ENCODE measurements around the gene DOCK2. TPM values are rescaled to one million over a fixed set of nuclear protein-coding genes. Genes with fewer than 3 reads are reported as not detected.

Gene DOCK2
- polyA plus RNA-seq, 1 experiment, result 2.0 TPM

DNA sequence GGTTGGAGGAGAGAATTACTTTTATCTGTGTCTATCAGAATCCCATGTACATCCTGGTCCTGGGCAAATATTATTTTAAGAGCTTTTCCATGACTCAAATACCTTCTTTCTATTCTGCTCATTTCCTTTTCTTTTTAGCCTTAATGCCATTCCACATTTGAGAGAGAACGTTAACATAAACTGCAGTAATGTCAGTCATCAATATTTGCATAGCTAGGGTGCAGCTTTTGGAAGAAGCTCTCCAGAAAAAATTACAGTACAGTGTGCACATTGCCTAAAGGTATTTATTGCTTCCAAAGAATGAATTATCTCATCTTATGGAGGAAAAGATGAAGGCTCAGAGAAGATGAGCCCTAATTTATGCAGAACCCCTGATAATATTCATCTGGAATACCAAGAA, 284.9 kb downstream of the DOCK2 start:
- H3K4me3 ChIP-seq (ENCODE audit: low read depth, low read length), result no peak overlapping the region
- CTCF ChIA-PET, result interaction anchor here (0.6 to 1.3 kb wide), 2 partner anchors 59 to 782 kb away, joined by 3 read pairs; no protein-coding TSS in a partner anchor
- POLR2A ChIA-PET, result no interaction called here

DNA sequence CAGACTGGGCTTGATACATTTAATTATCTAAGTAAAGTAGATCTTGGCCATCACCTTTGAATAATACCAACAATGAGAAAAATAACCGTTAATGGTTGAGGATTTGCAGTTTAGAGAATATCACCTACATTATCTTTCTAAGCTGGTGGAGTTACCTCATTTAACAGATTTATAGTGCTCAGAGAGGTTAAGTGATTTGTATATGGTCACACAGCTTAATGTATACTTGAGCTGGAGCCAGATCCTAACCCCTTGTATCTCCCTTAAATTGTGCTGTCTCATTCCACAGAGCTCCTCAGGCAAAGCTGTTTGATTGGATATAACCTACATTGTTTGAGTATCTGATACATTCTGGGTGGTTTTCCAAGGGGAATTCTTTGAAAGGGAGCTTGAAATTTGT, 285.4 kb downstream of the DOCK2 start:
- Histone ChIP-seq H3K27me3 (ENCODE audit: control insufficient read depth, insufficient read depth, low read length) (no peaks in the 10 kb centered on the region), H3K36me3 (ENCODE audit: control insufficient read depth, insufficient read depth, low read length) (no peaks in the 10 kb centered on the region), H3K4me3 (ENCODE audit: low read depth, low read length) (no peak overlapping the region)
- DNase-seq (ENCODE audit: low read depth), result no peak
- ChIA-PET POLR2A (interaction anchor here (0.6 kb wide), 1 partner anchor 13 kb away, joined by 3 read pairs; no protein-coding TSS in a partner anchor), CTCF (interaction anchor here (0.6 to 1.3 kb wide), 3 partner anchors 59 to 782 kb away, joined by 3 read pairs; no protein-coding TSS in a partner anchor)
- TF ChIP-seq, protein P1, sequence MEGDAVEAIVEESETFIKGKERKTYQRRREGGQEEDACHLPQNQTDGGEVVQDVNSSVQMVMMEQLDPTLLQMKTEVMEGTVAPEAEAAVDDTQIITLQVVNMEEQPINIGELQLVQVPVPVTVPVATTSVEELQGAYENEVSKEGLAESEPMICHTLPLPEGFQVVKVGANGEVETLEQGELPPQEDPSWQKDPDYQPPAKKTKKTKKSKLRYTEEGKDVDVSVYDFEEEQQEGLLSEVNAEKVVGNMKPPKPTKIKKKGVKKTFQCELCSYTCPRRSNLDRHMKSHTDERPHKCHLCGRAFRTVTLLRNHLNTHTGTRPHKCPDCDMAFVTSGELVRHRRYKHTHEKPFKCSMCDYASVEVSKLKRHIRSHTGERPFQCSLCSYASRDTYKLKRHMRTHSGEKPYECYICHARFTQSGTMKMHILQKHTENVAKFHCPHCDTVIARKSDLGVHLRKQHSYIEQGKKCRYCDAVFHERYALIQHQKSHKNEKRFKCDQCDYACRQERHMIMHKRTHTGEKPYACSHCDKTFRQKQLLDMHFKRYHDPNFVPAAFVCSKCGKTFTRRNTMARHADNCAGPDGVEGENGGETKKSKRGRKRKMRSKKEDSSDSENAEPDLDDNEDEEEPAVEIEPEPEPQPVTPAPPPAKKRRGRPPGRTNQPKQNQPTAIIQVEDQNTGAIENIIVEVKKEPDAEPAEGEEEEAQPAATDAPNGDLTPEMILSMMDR (IDR thresholded peaks at IDR 0.05; ENCODE audit: insufficient read depth, low read depth, low read length), result no peak

More for the DNA sequence above, 284.9 kb downstream of the DOCK2 start:
- Histone ChIP-seq H3K27me3 (ENCODE audit: control insufficient read depth, insufficient read depth, low read length) (no peaks in the 10 kb centered on the region), H3K36me3 (ENCODE audit: control insufficient read depth, insufficient read depth, low read length) (no peaks in the 10 kb centered on the region)
- no peak for DNase-seq (ENCODE audit: low read depth)
- TF ChIP-seq, protein P1 (IDR thresholded peaks at IDR 0.05; ENCODE audit: insufficient read depth, low read depth, low read length), result no peak

DNA sequence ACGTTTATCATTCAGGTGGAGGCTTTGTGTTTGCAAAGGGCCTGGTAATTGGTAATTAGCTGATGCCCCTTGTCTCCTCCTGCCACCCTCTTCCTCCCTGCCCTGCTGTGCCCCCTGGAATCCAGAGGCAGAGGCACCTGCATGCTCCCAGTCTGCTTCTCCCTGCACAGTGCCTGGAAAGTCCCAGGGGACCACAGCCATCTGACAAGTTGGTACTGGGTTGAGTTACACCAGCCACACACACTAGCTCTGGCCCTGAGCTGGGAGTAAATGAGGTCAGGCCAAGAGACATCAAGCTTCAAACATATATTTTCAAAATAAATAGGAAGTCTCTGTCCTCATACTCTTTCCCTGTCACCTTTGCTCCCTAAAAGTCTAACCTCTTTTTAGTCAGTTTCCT, 286.9 kb downstream of the DOCK2 start:
- no peaks in the 10 kb centered on the region for H3K36me3 ChIP-seq (ENCODE audit: control insufficient read depth, insufficient read depth, low read length)
- no peak overlapping the region for H3K4me3 ChIP-seq (ENCODE audit: low read depth, low read length)
- ChIA-PET CTCF (interaction anchor here (1.1 to 2.7 kb wide), 3 partner anchors 17 to 56 kb away, joined by 3 to 11 read pairs (median 3); partner anchors contain the start of gene INSYN2B), POLR2A (no interaction called here)
- TF ChIP-seq, protein P1 (IDR thresholded peaks at IDR 0.05; ENCODE audit: insufficient read depth, low read depth, low read length), result no peak
- no peak for DNase-seq (ENCODE audit: low read depth)
- H3K27me3 ChIP-seq (ENCODE audit: control insufficient read depth, insufficient read depth, low read length), result no peaks in the 10 kb centered on the region

DNA sequence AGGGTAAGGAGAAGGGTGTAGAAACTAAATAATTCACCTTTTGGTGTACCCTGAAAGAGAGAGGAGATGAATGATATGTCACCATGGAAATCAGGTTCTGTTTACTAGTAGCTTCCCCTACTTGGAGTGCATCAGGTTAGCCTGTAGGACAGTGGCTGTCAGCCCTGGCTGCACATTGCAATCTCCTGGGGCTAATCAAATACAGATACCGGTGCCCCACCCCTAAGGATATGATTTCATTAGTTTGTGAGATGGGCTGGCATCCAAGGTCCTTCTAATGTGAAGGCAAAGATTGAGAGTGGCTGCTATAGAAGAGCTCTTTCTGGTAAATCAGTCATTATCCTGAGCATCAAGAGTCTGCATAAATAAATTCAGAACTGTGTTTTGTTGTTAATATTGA, 296.1 kb downstream of the DOCK2 start:
- ChIA-PET POLR2A (no interaction called here), CTCF (interaction anchor here (3.7 kb wide), 1 partner anchor 47 kb away, joined by 14 read pairs; the partner anchor contains the start of gene INSYN2B)
- no peak for DNase-seq (ENCODE audit: low read depth)
- TF ChIP-seq, protein P1 (IDR thresholded peaks at IDR 0.05; ENCODE audit: insufficient read depth, low read depth, low read length), result no peak
- H3K27me3 ChIP-seq (ENCODE audit: control insufficient read depth, insufficient read depth, low read length), result no peaks in the 10 kb centered on the region
- no peak overlapping the region for H3K4me3 ChIP-seq (ENCODE audit: low read depth, low read length)
- H3K36me3 ChIP-seq (ENCODE audit: control insufficient read depth, insufficient read depth, low read length), result no peaks in the 10 kb centered on the region

DNA sequence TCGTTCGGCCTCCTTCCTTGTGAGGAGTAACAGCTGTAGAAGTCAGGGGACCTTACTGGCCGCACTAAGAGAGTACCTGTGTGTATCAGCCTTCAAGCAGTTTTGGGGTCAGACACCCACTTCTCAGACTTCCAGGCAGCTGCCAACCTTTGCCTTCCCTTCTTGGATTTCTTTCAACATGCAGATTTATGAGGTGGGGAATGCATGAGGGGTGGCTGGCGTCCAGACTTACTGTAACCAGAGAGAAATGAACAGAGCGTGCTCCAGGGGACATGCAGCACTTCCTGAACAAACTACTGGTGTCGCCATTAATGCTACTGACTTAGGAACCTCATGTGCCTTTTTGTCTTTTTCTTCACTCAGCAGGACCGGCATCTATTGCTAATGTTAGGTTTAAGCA, 296.5 kb downstream of the DOCK2 start:
- no peaks in the 10 kb centered on the region for H3K27me3 ChIP-seq (ENCODE audit: control insufficient read depth, insufficient read depth, low read length)
- no peaks in the 10 kb centered on the region for H3K36me3 ChIP-seq (ENCODE audit: control insufficient read depth, insufficient read depth, low read length)
- ChIA-PET CTCF (interaction anchor here (3.7 kb wide), 1 partner anchor 47 kb away, joined by 14 read pairs; the partner anchor contains the start of gene INSYN2B), POLR2A (no interaction called here)
- no peak overlapping the region for H3K4me3 ChIP-seq (ENCODE audit: low read depth, low read length)
- no peak for DNase-seq (ENCODE audit: low read depth)
- TF ChIP-seq, protein P1 (IDR thresholded peaks at IDR 0.05; ENCODE audit: insufficient read depth, low read depth, low read length), result no peak
